SU-DHL-6 (cell line): ENCODE measurements around the gene FGD5.

Experiments used
- H2AFZ ChIP-seq: fragments of 200-600 bp; sonication (generic); 2 replicates; pipeline ENCODE4 v1.6.1; 2014; ENCODE audit warnings: low read depth, mild to moderate bottlenecking, moderate library complexity, mixed read lengths, antibody characterized with exemption, low read length; ENCODE audit not compliant: severe bottlenecking
- H3F3A ChIP-seq: fragments of 200-600 bp; shearing (Covaris generic); 2 replicates; pipeline ENCODE4 v1.6.0; 2016; ENCODE audit warnings: antibody characterized with exemption, mild to moderate bottlenecking; ENCODE audit not compliant: insufficient read depth
- H3K27ac ChIP-seq: fragments of 200-600 bp; sonication (generic); 2 replicates; pipeline ENCODE4 v1.5.1; 2016; ENCODE audit warnings: low read depth, mild to moderate bottlenecking, low read length, moderate library complexity, mixed read lengths
- H3K27me3 ChIP-seq: fragments of 200-600 bp; sonication (generic), shearing (Covaris generic); 2 replicates; pipeline ENCODE4 v1.6.0; 2014; ENCODE audit warnings: mild to moderate bottlenecking, low read length
- H3K36me3 ChIP-seq: fragments of 200-600 bp; sonication (generic); 2 replicates; pipeline ENCODE4 v1.6.1; 2014; ENCODE audit warnings: mild to moderate bottlenecking, low read length, mixed read lengths
- H3K4me2 ChIP-seq: fragments of 300-600, 200-600 bp; shearing (Covaris generic), sonication (generic); 2 replicates; pipeline ENCODE4 v1.6.0; 2014; ENCODE audit warnings: low read length, low read depth, mild to moderate bottlenecking; ENCODE audit not compliant: poor library complexity, severe bottlenecking
- H3K4me3 ChIP-seq: fragments of 200-600 bp; sonication (generic); 2 replicates; pipeline ENCODE4 v1.5.1; 2014; ENCODE audit warnings: antibody characterized with exemption, low read length, mild to moderate bottlenecking, mixed read lengths; ENCODE audit not compliant: insufficient read depth, poor library complexity, severe bottlenecking
- H3K79me2 ChIP-seq: fragments of 200-600 bp; sonication (generic); 2 replicates; pipeline ENCODE4 v1.6.1; 2014; ENCODE audit warnings: mild to moderate bottlenecking, low read length, moderate library complexity; ENCODE audit not compliant: insufficient read depth
- H3K9ac ChIP-seq: fragments of 200-600 bp; sonication (generic); 2 replicates; pipeline ENCODE4 v1.7.0; 2014; ENCODE audit warnings: mild to moderate bottlenecking, low read length
- H3K9me2 ChIP-seq: fragments of 200-600 bp; sonication (generic); replicated peaks from 2 replicates; pipeline ENCODE4 v1.6.1; 2014; ENCODE audit warnings: low read length; ENCODE audit not compliant: insufficient read depth
- H3K9me3 ChIP-seq: fragments of 200-600 bp; sonication (generic); 2 replicates; pipeline ENCODE4 v1.6.1; 2014; ENCODE audit warnings: low read length, mixed read lengths; ENCODE audit not compliant: insufficient read depth
- H4K20me1 ChIP-seq: fragments of 200-600 bp; sonication (generic); 2 replicates; pipeline ENCODE4 v1.6.1; 2014; ENCODE audit warnings: low read depth, mild to moderate bottlenecking, antibody characterized with exemption, low read length, moderate library complexity, mixed read lengths
- EZH2phosphoT487 ChIP-seq: fragments of 200-600 bp; sonication (generic), shearing (Covaris generic); conservative IDR thresholded peaks from 2 replicates; pipeline ENCODE4 v1.6.1; 2018; ENCODE audit warnings: mild to moderate bottlenecking, antibody characterized with exemption, low read length, moderate library complexity, mixed read lengths
- TF ChIP-seq, protein P1 (sequence below): fragments of 200-600 bp; sonication (generic); IDR thresholded peaks from one replicate; pipeline ENCODE4 v1.5.1; 2017; ENCODE audit warnings: antibody characterized with exemption, mild to moderate bottlenecking, low read length, moderate library complexity; ENCODE audit not compliant: insufficient read depth, poor library complexity, severe bottlenecking

Gene FGD5

DNA sequence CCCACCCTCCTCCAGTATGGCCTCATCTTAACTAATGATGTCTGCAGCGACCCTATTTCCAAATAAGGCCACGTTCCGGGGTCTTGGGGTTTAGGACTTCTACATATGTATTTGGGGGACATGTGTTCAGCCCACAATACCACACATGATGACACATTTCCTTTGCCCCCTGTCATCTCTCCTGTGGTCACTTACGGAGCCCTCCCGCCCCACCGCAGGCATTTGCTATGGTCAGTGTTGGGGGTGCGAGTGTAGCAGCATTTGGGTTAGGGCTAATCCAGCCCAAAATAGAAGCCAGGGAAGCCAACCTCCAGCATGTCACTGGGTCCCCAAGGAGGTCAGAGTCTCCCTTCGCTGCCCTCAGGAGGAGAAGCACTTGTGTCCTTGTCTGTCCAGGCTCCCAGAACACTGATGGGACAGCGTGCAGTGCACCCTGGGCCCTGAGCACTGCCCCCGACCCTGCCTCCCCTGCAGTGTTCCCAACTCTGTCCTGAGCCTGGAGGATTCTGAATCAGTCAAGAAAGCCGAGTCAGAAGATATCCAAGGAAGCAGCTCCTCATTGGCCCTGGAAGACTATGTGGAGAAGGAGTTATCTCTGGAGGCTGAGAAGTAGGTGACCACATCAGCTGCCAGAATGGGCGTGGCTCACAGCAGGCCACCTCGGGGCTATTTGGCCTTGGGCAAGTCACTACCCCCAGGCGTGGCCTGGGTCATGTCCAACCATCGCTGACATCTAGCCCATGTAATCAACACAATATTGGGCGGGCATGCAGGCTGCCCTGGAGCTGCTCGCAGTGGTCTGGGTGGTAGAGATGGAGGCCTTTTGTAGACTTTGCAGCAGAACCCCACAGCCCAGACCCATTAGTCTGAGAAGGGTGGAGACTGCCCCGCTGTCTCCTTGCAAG lies 46.9 kb upstream of the FGD5 start:
- H3K79me2 ChIP-seq = no peaks in the 10 kb centered on the region
- no peaks in the 10 kb centered on the region for H3K27me3 ChIP-seq
- H3K4me2 ChIP-seq = no peak overlapping the region

DNA sequence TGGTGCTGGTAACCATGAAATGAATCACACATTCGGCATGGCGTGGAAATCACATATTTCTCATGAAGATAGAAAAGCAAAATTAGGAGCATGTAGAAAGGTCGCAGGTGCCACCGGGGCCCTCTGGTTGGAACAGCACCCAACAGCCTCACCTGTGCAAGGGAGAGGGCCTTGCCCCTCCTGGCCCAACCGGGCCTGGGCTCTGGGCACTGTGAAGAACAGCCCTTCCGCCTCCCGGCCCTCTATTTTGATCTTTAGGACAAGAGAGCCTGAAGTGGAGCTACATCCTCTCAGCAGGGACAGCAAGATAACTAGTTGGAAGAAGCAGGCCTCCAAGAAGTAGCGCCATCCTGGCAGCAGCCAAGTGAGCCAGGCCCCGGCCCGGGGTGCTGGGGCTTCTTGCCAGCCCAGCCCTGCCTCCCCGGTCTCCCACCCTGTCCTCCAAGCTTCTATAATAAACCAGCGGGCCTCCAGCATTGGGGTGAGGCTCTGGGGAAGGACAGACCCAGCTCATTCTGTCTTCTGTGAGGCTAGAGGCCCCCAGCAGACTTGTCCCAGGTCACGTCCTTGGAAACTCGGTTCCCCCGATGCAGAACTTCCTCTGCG lies 46.1 kb upstream of the FGD5 start:
- no peak overlapping the region for H3K27ac ChIP-seq
- no peaks in the 10 kb centered on the region for H4K20me1 ChIP-seq
- H3F3A ChIP-seq = peaks cover 9% of the 10 kb centered on the region; the same call in 1 of the 2 replicates
- no peak for TF ChIP-seq EZH2phosphoT487
- TF ChIP-seq, protein P1, sequence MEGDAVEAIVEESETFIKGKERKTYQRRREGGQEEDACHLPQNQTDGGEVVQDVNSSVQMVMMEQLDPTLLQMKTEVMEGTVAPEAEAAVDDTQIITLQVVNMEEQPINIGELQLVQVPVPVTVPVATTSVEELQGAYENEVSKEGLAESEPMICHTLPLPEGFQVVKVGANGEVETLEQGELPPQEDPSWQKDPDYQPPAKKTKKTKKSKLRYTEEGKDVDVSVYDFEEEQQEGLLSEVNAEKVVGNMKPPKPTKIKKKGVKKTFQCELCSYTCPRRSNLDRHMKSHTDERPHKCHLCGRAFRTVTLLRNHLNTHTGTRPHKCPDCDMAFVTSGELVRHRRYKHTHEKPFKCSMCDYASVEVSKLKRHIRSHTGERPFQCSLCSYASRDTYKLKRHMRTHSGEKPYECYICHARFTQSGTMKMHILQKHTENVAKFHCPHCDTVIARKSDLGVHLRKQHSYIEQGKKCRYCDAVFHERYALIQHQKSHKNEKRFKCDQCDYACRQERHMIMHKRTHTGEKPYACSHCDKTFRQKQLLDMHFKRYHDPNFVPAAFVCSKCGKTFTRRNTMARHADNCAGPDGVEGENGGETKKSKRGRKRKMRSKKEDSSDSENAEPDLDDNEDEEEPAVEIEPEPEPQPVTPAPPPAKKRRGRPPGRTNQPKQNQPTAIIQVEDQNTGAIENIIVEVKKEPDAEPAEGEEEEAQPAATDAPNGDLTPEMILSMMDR = no peak
- H3K9ac ChIP-seq = no peak overlapping the region
- no peaks in the 10 kb centered on the region for H3K27me3 ChIP-seq
- no peak overlapping the region for H3K4me3 ChIP-seq
- H3K4me2 ChIP-seq = no peak overlapping the region
- H3K9me3 ChIP-seq = no peaks in the 10 kb centered on the region
- H2AFZ ChIP-seq = no peak overlapping the region
- no peaks in the 10 kb centered on the region for H3K9me2 ChIP-seq
- H3K36me3 ChIP-seq = no peaks in the 10 kb centered on the region
- no peaks in the 10 kb centered on the region for H3K79me2 ChIP-seq

More for the DNA sequence above, 46.9 kb upstream of the FGD5 start:
- H3K36me3 ChIP-seq = no peaks in the 10 kb centered on the region
- H3F3A ChIP-seq = peaks cover 9% of the 10 kb centered on the region; the same call in 1 of the 2 replicates
- H3K27ac ChIP-seq = no peak overlapping the region
- H3K4me3 ChIP-seq = no peak overlapping the region
- no peaks in the 10 kb centered on the region for H4K20me1 ChIP-seq
- H3K9me3 ChIP-seq = no peaks in the 10 kb centered on the region
- no peaks in the 10 kb centered on the region for H3K9me2 ChIP-seq
- no peak overlapping the region for H2AFZ ChIP-seq
- no peak overlapping the region for H3K9ac ChIP-seq
- TF ChIP-seq EZH2phosphoT487 = no peak
- TF ChIP-seq, protein P1 = no peak

DNA sequence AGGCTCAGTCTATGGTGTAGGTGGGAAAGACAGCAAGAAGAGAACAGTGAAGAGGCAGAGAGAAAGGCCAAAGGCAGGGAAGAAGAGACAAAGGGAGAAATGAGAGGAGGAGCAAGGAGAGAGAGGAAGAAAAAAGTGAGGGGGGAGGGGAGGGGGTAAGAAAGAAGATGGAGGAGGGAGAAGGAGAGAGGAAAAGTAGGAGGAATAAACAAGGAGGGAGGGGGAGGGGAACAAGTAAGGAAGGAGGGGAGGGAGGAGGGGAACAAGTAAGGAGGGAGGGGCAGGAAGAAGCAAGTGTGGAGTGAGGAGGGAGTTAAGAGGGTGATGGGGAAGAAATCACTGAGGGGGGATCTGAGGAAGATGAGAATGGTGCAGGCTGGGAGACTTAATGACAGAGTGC lies 45.5 kb upstream of the FGD5 start:
- H2AFZ ChIP-seq = no peak overlapping the region

More for the DNA sequence above, 45.5 kb upstream of the FGD5 start:
- H3K79me2 ChIP-seq = no peaks in the 10 kb centered on the region
- H3K4me3 ChIP-seq = no peak overlapping the region
- H3K27me3 ChIP-seq = no peaks in the 10 kb centered on the region
- no peaks in the 10 kb centered on the region for H3K9me3 ChIP-seq
- TF ChIP-seq, protein P1 = no peak
- TF ChIP-seq EZH2phosphoT487 = no peak
- H3K27ac ChIP-seq = no peak overlapping the region
- peaks cover 8% of the 10 kb centered on the region; the same call in 1 of the 2 replicates for H3F3A ChIP-seq
- H3K9ac ChIP-seq = no peak overlapping the region
- H3K9me2 ChIP-seq = no peaks in the 10 kb centered on the region
- no peaks in the 10 kb centered on the region; the same call in 1 of the 2 replicates for H3K36me3 ChIP-seq
- H3K4me2 ChIP-seq = no peak overlapping the region
- no peaks in the 10 kb centered on the region for H4K20me1 ChIP-seq
